ENCODE measurements around the gene DGKH.
"Not testable (repeated sequence)": the region's sequence is repeated elsewhere in the genome, so short reads cannot be mapped to it uniquely, and the experiment has no call there.

DGKH gene

GRCh38 chr13:42113478-42113877 lies 65.0 kb downstream of the DGKH start:
- no peak for DNase-seq (ENCODE audit: low read depth in 2 of 2)

GRCh38 chr13:42114278-42114677 lies 65.8 kb downstream of the DGKH start:
- no peak for DNase-seq (ENCODE audit: low read depth in 2 of 2)

- no peak for DNase-seq (ENCODE audit: low read depth in 2 of 2)
These were observed 66.5 kb downstream of the DGKH start for GRCh38 chr13:42114912-42115311.

GRCh38 chr13:42116225-42116624 lies 67.8 kb downstream of the DGKH start:
- DNase-seq (ENCODE audit: low read depth in 2 of 2), result no peak

GRCh38 chr13:42119041-42119440 lies 70.6 kb downstream of the DGKH start:
- DNase-seq (ENCODE audit: low read depth in 2 of 2), result no peak

- no peak for DNase-seq (ENCODE audit: low read depth in 2 of 2)
These were observed 71.4 kb downstream of the DGKH start for GRCh38 chr13:42119875-42120274.

GRCh38 chr13:42123600-42123999 lies 75.2 kb downstream of the DGKH start:
- DNase-seq (ENCODE audit: low read depth in 2 of 2), result no peak

GRCh38 chr13:42125046-42125445 lies 76.6 kb downstream of the DGKH start:
- no peak for DNase-seq (ENCODE audit: low read depth in 2 of 2)

GRCh38 chr13:42127047-42127446 lies 78.6 kb downstream of the DGKH start:
- no peak for DNase-seq (ENCODE audit: low read depth in 2 of 2)

GRCh38 chr13:42129033-42129432 lies 80.6 kb downstream of the DGKH start:
- no peak for DNase-seq (ENCODE audit: low read depth in 2 of 2)

GRCh38 chr13:42136518-42136917 lies 88.1 kb downstream of the DGKH start:
- no peak for DNase-seq (ENCODE audit: low read depth in 2 of 2)

- no peak for DNase-seq (ENCODE audit: low read depth in 2 of 2)
These were observed 89.5 kb downstream of the DGKH start for GRCh38 chr13:42137856-42138537.

- no peak for DNase-seq (ENCODE audit: low read depth in 2 of 2)
These were observed 92.0 kb downstream of the DGKH start for GRCh38 chr13:42140494-42140893.

- DNase-seq (ENCODE audit: low read depth in 2 of 2), result not testable (repeated sequence)
These were observed 92.6 kb downstream of the DGKH start for GRCh38 chr13:42141052-42141451.

GRCh38 chr13:42146359-42146758 lies 97.9 kb downstream of the DGKH start:
- no peak for DNase-seq (ENCODE audit: low read depth in 2 of 2)

GRCh38 chr13:42148538-42148937 lies 100.1 kb downstream of the DGKH start:
- no peak for DNase-seq (ENCODE audit: low read depth in 2 of 2)

- no peak for DNase-seq (ENCODE audit: low read depth in 2 of 2)
These were observed 100.7 kb downstream of the DGKH start for GRCh38 chr13:42149136-42149535.

GRCh38 chr13:42151781-42152180 lies 103.3 kb downstream of the DGKH start:
- DNase-seq (ENCODE audit: low read depth in 2 of 2), result no peak

GRCh38 chr13:42152495-42152894 lies 104.0 kb downstream of the DGKH start:
- no peak for DNase-seq (ENCODE audit: low read depth in 2 of 2)

GRCh38 chr13:42153199-42154113 lies 105.0 kb downstream of the DGKH start:
- DNase-seq (ENCODE audit: low read depth in 2 of 2), result no peak

- no peak for DNase-seq (ENCODE audit: low read depth in 2 of 2)
These were observed 106.8 kb downstream of the DGKH start for GRCh38 chr13:42155251-42155650.

GRCh38 chr13:42163338-42163737 lies 114.9 kb downstream of the DGKH start:
- not testable (repeated sequence) for DNase-seq (ENCODE audit: low read depth in 2 of 2)

- not testable (repeated sequence) for DNase-seq (ENCODE audit: low read depth in 2 of 2)
These were observed 115.5 kb downstream of the DGKH start for GRCh38 chr13:42163910-42164309.

Measured in activated CD4-positive, alpha-beta T cell treated with anti-CD3 and anti-CD28 coated beads for 24 hours (primary cell).